ENCODE measurements around the gene XPC.
"Not testable (repeated sequence)": the region's sequence is repeated elsewhere in the genome, so short reads cannot be mapped to it uniquely, and the experiment has no call there.

GRCh38 chr3:14120921-14121448, 57.4 kb downstream of the XPC start:
- not testable (repeated sequence) for TF ChIP-seq ELF4, FOXK2 (IDR thresholded peaks at IDR 0.05)

Data from HEK293T (cell line).